Measurements from ENCODE around the gene UBA52. TPM values are rescaled to one million over a fixed set of nuclear protein-coding genes. Genes with fewer than 3 reads are reported as not detected.

Gene UBA52
- 743 and 1,675 TPM in 2 replicates for total RNA-seq

DNA sequence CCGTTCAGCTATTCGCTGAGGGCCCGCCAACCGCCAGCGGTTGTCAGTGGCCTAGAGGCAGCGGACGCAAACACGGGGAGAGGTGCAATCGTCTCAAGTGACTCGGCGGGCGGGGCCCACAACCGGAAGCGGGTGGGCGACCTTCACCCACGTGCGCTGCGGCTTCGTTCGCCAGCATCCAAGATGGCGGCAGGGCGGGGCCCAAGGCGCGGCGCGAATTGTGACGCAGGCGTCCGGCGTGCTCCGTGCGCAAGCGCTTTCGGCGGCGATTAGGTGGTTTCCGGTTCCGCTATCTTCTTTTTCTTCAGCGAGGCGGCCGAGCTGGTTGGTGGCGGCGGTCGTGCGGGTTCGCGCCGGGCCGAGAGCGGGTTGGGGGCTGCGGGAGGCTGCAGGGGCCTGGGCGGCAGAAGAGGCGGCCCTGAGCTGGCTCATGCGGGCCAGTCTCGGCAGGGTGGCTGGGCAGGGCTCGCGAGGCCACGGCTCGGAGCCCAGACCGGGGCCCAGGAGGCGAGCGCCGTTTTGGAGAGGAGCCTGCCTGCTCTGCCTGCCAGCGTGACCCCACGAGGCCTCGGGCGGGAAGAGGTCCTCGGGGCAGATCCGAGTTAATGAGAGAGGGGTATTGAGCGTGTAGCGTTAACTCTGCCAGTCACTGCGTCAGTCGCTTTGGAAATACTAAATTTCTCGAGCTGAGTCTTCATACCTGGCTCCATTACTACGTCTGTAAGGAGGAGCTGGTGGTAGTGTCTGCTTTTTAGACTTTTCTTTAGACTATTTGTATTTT is at the start of gene UBA52:
Gene UBA52, plus strand, starts transcription at position 294 of the 781 bp plus-strand sequence. CDS start 1,444 bp downstream, outside the sequence.

DNA sequence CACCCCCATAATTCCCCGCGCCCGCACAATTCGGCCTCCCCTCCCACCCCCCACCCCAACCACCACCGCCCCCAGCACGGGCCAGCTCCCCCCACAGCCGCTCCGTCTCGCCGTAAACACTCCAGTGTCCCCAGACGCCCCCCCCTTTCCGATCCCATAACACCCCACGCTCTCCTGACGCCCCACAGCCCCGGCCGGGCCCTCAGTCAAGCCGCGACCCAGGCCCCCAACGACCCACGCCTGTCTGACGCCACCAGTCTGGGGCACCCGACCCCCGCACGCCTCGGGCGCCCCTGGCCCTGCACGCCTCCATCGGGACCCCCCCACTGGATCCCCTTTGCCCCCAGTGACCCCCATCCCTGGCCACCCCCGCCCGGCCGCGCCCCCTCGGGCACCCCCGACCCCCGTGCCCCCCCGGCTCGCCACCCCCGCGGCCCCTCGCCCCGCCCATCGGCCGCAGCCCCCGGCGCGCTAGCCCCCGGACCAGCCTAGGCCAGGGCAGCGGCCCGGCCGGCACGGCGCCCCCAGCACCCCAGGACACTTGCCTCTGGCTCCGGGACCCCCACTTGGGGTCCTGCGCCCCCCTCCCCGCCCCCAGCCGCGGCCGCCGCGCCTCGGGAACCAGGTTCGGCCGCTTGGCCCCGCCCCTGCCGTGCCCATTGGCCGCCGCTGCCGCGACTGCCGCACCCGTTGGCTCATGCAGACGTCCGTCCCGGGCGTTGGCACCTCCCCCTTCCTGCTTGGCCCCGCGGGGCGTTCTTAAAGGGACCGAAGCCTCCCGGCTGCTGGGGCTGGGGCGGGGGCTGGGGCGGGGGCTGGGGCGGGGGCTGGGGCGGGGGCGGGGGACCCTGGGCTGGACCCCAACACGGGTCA is 28.5 kb upstream of the UBA52 start, which contains the start of gene FKBP8:
Gene FKBP8, minus strand, starts transcription at position 633 of the 873 bp plus-strand sequence. CDS start 1,603 bp downstream, outside the sequence.

DNA sequence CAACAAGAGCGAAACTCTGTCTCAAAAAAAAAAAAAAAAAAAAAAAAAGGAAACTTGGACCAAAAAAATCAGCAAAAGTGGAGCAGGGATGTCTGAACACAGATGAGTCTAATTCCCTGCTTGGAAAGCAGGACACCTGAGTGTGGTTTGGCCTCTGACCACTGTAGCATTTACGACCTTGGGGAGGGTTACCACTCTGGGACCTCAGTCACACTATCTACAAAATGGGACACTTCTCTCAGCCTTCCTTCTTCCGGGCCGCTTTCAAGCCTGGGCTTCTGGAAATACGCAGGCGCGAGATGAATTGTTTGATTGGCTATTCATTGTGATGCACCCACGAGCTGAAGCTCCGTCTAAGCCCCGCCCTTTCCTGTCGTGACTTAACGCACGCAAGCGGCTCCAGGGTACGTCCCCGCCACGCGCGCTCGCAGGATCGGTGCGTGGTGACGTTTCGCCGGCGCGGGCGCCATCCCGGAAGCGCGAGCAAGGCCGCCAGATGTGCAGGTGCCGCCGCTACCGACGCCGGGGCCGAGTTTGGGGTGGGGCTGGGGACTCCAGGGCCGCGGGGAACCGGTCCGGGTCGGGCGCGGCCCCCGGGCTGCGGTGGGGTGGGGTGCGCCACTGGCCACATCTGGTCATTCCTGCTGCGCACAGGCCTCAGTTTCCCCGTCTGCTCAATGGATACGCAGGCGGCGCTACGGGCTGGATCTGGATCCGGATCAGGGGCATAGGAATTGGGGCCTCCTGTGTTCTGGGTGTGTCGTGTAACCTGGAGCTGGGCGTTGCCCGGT is 14.1 kb upstream of the UBA52 start, which contains the start of gene KXD1:
Gene KXD1, plus strand, starts transcription at position 460 of the 791 bp plus-strand sequence. CDS start 4,187 bp downstream, outside the sequence.

DNA sequence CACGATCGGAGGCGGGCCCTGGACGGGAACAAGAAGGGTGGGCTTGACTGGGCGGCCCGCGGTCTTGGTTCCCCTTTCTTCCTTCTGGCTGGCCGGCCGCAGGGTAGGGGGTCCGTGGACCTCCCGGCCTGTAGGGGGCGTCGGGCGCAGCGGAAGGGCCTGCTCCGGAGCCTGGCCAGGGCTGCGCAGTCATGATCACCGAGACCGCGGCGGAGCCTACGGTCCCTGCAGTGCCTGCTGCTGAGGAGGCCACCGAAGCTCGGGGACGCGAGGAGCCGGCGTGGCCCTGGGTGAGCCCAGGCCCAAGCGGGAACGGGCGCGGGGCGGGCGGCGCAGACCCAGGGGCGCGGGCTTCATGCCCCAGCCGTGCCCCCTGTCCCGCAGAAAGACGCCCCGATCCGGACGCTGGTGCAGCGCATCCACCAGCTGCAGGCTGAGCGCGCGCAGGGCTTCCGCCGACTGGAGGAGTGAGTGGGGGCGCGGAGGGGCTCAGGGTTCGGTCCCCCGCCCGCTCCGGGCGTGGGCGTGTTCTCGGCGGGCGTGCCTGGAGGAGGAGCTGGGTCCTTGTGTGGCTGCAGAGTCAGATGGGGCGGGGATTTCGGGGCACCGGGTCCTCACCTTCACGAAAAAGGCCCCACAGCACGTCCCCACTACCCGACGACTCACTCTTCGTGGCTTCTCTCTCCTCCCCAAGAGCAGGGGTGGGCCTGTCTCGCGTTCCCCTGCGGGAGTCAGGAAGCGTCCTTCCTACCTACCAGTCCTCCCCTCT is 17.1 kb downstream of the UBA52 start, which contains the start of gene REX1BD:
Gene REX1BD, plus strand, starts transcription at position 188 of the 769 bp plus-strand sequence. Its CDS starts 4 bp downstream, at position 192.

DNA sequence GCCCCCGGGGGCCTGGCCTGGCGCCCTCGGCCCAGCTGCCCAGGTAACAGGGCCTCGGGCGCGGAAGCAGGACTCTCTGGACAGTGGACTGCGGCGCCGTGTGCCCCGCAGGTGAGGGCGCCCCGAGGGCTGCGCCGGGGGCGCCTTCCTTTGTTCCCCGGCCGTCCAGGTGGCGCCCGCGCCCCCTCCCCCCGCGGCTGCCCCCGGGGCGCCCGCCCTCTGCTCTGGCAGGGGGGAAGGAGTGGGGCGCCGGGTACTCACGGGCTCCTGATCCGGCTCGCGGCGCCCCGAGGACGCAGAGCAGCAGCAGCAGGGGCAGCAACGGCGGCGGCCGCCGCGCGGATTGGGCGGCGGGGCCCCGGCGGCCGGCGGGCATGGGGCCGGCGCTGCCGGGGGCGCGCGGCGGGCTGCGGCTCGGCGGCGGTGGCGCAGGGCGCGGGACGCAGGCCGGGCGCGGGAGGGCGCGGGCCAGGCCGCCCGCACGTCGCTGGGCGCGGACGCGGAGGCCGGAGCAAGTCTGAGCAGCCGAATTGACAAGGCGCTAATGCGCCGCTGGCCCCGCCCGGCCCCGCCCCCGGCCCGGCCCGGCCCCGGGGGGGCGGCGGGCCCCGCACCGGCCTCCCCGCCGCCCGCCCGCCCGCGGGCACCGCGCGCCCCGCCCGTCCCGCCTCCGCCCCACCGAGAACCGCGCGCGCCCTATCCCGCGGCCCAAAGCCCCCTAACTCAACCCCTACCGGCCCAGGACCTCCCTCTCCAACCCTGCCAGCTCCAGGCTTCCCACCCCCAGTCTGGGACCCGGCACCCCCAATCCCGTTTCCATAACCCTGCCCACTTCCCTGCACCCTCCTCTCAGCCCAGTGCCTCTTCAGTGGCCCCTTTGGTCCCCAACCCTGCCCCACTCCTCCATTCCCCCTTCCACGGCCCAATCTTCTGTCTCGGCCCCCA is 34.9 kb downstream of the UBA52 start, which contains the start of gene CRLF1:
Gene CRLF1, minus strand, starts transcription at position 519 of the 945 bp plus-strand sequence. Its CDS starts 143 bp downstream, at position 376.

DNA sequence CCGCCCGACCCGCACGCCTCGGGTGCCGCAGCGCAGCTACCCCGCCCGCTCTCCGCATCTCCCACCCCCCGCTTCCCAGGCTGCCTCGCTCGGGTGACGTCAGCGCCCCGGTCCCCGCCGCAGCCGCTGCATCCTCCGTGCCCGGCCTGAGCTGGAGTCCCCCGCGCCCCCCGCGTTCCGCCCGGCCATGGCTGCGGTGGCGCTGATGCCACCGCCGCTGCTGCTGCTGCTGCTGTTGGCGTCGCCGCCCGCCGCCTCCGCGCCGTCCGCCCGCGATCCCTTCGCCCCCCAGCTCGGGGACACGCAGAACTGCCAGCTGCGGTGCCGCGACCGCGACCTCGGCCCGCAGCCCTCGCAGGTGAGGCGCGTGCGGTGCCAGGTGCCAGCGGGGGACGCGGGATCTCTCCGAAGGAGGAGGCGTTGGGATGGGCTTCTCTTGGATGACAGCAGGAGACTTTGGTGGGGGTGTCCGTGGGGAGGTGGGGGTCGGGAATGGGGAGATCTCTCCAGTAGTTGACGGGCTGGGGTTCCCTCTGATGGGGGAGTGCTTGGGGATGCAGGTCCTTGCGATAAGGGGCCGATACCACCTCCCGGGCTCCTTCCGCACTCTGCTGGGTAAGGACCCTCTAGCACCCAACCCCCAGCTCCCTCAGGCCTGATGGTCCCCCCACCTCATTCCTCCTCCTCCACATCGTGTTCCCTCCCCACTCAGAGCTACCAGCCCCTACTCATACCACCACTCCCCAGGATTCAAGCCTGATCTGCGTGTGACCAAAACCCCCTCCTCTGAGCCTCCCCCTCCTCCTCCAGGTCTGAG is 41.3 kb downstream of the UBA52 start, which contains the start of gene TMEM59L:
Gene TMEM59L, plus strand, starts transcription at position 99 of the 817 bp plus-strand sequence. Its CDS starts 89 bp downstream, at position 188.

Other genes starting within 250 kb of the UBA52 start
- gene LSM4, start 248.8 kb upstream of the UBA52 start, total RNA-seq = 88.8 and 171 TPM in 2 replicates
- 40.8 and 45.5 TPM in 2 replicates for gene PGPEP1, start 231.3 kb upstream of the UBA52 start, total RNA-seq
- 98.2 and 1,056 TPM in 2 replicates for gene GDF15, start 185.7 kb upstream of the UBA52 start, total RNA-seq
- gene LRRC25, start 174.2 kb upstream of the UBA52 start, total RNA-seq = 0.14 and 0.44 TPM in 2 replicates
- gene SSBP4, start 152.5 kb upstream of the UBA52 start, total RNA-seq = 65.7 and 128 TPM in 2 replicates
- 24.9 and 56.5 TPM in 2 replicates for gene ISYNA1, start 133.7 kb upstream of the UBA52 start, total RNA-seq
- 23.9 and 27.6 TPM in 2 replicates for gene ELL, start 49.8 kb upstream of the UBA52 start, total RNA-seq
- 178 and 405 TPM in 2 replicates for gene FKBP8, start 28.3 kb upstream of the UBA52 start, total RNA-seq
- 124 and 142 TPM in 2 replicates for gene KXD1, start 14.0 kb upstream of the UBA52 start, total RNA-seq
- gene REX1BD, start 16.9 kb downstream of the UBA52 start, total RNA-seq = 27.4 and 51.0 TPM in 2 replicates
- under 0.01 and 2.6 TPM in 2 replicates for gene CRLF1, start 34.9 kb downstream of the UBA52 start, total RNA-seq
- gene TMEM59L, start 41.0 kb downstream of the UBA52 start, total RNA-seq = 0.14 and 0.88 TPM in 2 replicates
- 6.6 and 7.4 TPM in 2 replicates for gene KLHL26, start 65.2 kb downstream of the UBA52 start, total RNA-seq
- gene CRTC1, start 111.8 kb downstream of the UBA52 start, total RNA-seq = 3.0 and 3.5 TPM in 2 replicates
- not detected in 2 replicates for gene COMP, start 219.4 kb downstream of the UBA52 start, total RNA-seq

Measured in placental pericyte (primary cell).